Activated naive CD4-positive, alpha-beta T cell treated with anti-CD3 and anti-CD28 coated beads, Interleukin-2, amount 50 U/mL, for 72 hours (primary cell): ENCODE data around the gene PNMA8C. TPM values are rescaled to one million over a fixed set of nuclear protein-coding genes. Genes with fewer than 3 reads are reported as not detected.
"Not testable (repeated sequence)": the region's sequence is repeated elsewhere in the genome, so short reads cannot be mapped to it uniquely, and the experiment has no call there.

Experiments
- ATAC-seq, 2 donors: fragments of 150-1000 bp; cut with Tn5 transposase; 2 replicates each; pipeline ENCODE4 v1.10.0; 2021; ENCODE audit warnings: mild to moderate bottlenecking in 2 of 2, moderate library complexity in 2 of 2
- DNase-seq, 2 donors: peaks; one replicate each; pipeline ENCODE4 v3.0.0; 2021 to 2022; ENCODE audit warnings: low spot score in 2 of 2
- H3K27ac Mint-ChIP-seq, 2 donors: one replicate each; pipeline ENCODE4 v1.8.0; 2022; ENCODE audit warnings: mild to moderate bottlenecking in 2 of 2, mixed read lengths in 2 of 2
- H3K36me3 Mint-ChIP-seq, 2 donors: one replicate each; pipeline ENCODE4 v1.8.0; 2022; ENCODE audit warnings: mixed read lengths in 2 of 2
- H3K9me3 Mint-ChIP-seq, 2 donors: one replicate each; pipeline ENCODE4 v1.8.0; 2022; ENCODE audit warnings: mixed read lengths in 2 of 2
- total RNA-seq, 2 donors: library from RNA; stranded (reverse); gene quantifications; one replicate each; pipeline ENCODE4 v1.2.3, GENCODE V29; 2022

Gene PNMA8C
- total RNA-seq, 2 donors from 2014 or later = not detected

DNA sequence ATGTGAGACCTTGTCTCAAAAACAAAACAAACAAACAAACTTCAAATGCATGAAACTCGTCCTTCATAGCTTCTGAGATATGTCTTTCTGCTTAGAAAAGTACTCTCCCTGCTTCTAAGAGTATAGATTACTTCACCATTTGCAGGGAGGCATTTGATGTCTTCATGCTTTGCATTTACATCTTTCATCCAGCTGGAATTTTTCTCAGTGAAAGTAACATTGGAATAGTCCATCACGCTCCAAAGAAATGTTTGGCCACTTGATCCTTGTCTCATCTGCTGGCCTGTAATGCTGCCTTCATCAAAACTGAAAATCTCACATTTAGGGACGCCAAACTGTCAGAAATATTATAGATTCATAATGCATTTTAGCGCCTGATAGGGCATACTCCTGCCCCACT lies 23.4 kb upstream of the PNMA8C start:
- H3K27ac Mint-ChIP-seq = no peak overlapping the region
- ATAC-seq (no peak), DNase-seq (no peak)
- peaks cover 9% of the 10 kb centered on the region in 2 donors for H3K36me3 Mint-ChIP-seq
- H3K9me3 Mint-ChIP-seq = peaks cover 7% of the 10 kb centered on the region in 2 donors

DNA sequence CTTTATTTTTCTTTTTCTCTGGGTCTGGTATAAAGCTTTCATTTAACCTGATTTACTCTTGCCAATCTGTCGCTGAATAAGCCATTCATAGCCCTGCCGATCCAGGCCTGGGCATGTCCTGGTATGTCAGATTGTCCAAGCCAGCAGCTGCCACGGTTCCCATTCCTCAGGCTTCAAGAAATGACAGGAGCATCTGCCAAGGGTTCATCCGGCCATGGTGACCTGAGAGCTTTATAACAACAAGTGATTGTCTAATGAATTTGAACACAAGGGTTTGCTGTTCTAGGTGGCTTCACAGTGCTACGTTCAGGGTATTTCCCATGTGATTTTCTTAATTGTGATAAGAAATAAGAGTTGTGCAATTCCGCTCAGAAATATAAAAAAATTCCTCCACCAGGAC lies 22.6 kb upstream of the PNMA8C start:
- Mint-ChIP-seq H3K36me3 (peaks cover 9% of the 10 kb centered on the region in 2 donors), H3K27ac (no peak overlapping the region), H3K9me3 (peaks cover 7% of the 10 kb centered on the region in 2 donors)
- DNase-seq (no peak), ATAC-seq (no peak)

- DNase-seq = no peak
- H3K36me3 Mint-ChIP-seq = peaks cover 9% of the 10 kb centered on the region in 2 donors
- ATAC-seq = no peak
- H3K27ac Mint-ChIP-seq = no peak overlapping the region
- peaks cover 7% of the 10 kb centered on the region in 2 donors for H3K9me3 Mint-ChIP-seq
These were observed 22.0 kb upstream of the PNMA8C start for GRCh38 chr19:46450737-46451136.

- H3K9me3 Mint-ChIP-seq = peaks cover 7% of the 10 kb centered on the region in 2 donors
- H3K27ac Mint-ChIP-seq = no peak overlapping the region
- ATAC-seq = no peak
- no peak for DNase-seq
- H3K36me3 Mint-ChIP-seq = peaks cover 9% of the 10 kb centered on the region in 2 donors
These were observed 20.5 kb upstream of the PNMA8C start for GRCh38 chr19:46449228-46449627.

- ATAC-seq (no peak), DNase-seq (no peak)
- H3K36me3 Mint-ChIP-seq = peaks cover 9% of the 10 kb centered on the region in 2 donors
- H3K9me3 Mint-ChIP-seq = peaks cover 7% of the 10 kb centered on the region in 2 donors
- no peak overlapping the region for H3K27ac Mint-ChIP-seq
These were observed 19.9 kb upstream of the PNMA8C start for GRCh38 chr19:46448601-46449000.

- no peak for DNase-seq
- Mint-ChIP-seq H3K27ac (no peak overlapping the region), H3K36me3 (peaks cover 9% of the 10 kb centered on the region in 2 donors), H3K9me3 (peaks cover 7% of the 10 kb centered on the region in 2 donors)
- no peak for ATAC-seq
These were observed 19.1 kb upstream of the PNMA8C start for GRCh38 chr19:46447824-46448223.

DNA sequence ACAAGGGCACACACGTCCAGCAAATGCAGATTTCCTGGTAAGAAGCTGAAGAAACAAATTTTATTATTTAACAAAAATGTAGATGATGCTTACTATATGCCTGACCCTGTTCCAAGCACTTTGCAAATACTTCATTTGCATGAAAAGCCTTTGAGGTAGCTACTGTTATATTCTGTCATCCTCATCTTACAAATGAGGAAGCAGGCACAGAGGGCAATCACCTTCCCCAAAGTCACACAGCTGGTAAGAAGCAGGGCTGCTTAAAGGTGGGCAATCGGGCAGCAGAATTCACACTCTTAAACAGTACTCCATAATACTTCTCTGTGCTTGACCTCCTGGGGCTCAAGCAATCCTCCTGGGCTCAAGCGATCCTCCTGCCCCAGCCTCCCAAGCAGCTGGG lies 18.3 kb upstream of the PNMA8C start:
- peaks cover 9% of the 10 kb centered on the region in 2 donors for H3K36me3 Mint-ChIP-seq
- H3K9me3 Mint-ChIP-seq = peaks cover 7% of the 10 kb centered on the region in 2 donors
- no peak for ATAC-seq

GRCh38 chr19:46446021-46446420 lies 17.3 kb upstream of the PNMA8C start:
- H3K27ac Mint-ChIP-seq = no peak overlapping the region
- H3K9me3 Mint-ChIP-seq = peaks cover 7% of the 10 kb centered on the region in 2 donors
- peaks cover 9% of the 10 kb centered on the region in 2 donors for H3K36me3 Mint-ChIP-seq
- ATAC-seq (no peak), DNase-seq (no peak)

More for the DNA sequence above, 18.3 kb upstream of the PNMA8C start:
- no peak overlapping the region for H3K27ac Mint-ChIP-seq
- no peak for DNase-seq

- ATAC-seq (no peak), DNase-seq (no peak)
- Mint-ChIP-seq H3K36me3 (no peaks in the 10 kb centered on the region), H3K27ac (peak overlapping the region in 1 of 2 donors; percentile 7), H3K9me3 (no peaks in the 10 kb centered on the region)
These were observed 14.2 kb upstream of the PNMA8C start for GRCh38 chr19:46442808-46443450.

DNA sequence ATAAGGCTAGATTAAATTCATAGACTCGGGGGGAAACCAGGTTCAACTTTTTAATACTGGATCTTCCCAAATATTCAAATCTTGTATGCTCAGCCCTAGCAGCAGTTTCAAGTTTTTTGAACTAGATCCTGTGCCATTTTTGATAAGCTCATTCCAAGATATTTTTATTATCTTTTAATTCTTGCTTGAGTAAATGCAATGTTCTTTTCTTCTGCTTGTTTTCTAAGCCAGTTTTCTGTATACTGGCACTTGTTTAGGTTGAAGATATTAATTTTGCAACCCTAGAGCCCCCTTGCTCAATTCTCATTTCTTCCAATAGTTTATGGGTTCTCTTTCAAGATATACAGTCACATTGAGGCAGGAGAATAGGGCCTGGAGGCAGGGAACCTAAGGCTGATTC lies 13.1 kb upstream of the PNMA8C start:
- Mint-ChIP-seq H3K27ac (no peak overlapping the region), H3K9me3 (no peaks in the 10 kb centered on the region)
- no peak for ATAC-seq

GRCh38 chr19:46435689-46436088 lies 7.0 kb upstream of the PNMA8C start:
- not testable (repeated sequence) for DNase-seq, H3K9me3 Mint-ChIP-seq, ATAC-seq, H3K36me3 Mint-ChIP-seq, H3K27ac Mint-ChIP-seq

More for the DNA sequence above, 13.1 kb upstream of the PNMA8C start:
- no peaks in the 10 kb centered on the region for H3K36me3 Mint-ChIP-seq
- no peak for DNase-seq

- DNase-seq = no peak
- no peaks in the 10 kb centered on the region for H3K36me3 Mint-ChIP-seq
- H3K27ac Mint-ChIP-seq = no peak overlapping the region
- H3K9me3 Mint-ChIP-seq = no peaks in the 10 kb centered on the region
- no peak for ATAC-seq
These were observed 6.3 kb upstream of the PNMA8C start for GRCh38 chr19:46435009-46435408.

DNA sequence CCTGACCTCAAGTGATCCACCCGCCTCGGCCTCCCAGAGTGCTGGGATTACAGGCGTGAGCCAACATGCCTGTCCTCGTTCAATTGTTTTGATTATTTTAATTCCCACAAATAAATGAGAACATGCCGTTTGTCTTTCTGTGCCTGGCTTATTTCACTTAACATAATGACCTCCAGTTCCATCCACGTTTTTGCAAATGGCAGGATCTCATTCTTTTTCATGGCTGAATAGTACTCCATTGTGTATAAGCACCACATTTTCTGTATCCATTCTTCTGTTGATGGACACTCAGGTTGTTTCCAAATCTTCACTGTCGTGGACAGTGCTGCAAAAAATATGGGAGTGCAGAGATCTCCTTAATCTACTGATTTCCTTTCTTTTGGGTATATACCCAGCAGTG lies 4.7 kb upstream of the PNMA8C start:
- H3K9me3 Mint-ChIP-seq, ATAC-seq, H3K27ac Mint-ChIP-seq, H3K36me3 Mint-ChIP-seq, DNase-seq: not testable (repeated sequence)

DNA sequence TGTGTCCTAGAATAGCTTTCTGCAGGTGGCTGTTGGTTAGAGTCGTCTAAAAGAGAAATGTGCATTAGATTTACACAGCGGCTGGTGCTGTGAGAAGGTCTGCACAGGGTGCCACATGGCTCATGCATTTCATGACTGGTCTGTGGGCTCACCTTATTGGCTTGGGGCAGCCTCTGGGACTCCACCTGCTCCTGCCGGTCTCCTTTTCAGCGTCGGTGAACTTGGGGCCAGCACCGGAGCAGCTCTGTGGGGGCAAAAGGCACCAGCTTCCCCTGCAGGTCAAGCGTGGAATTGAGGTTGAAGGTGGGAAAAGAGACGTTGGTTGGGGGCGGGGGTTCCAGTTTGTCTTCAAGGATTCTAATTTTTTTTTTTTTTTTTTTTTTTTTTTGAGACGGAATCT lies 3.1 kb upstream of the PNMA8C start:
- no peak for DNase-seq
- Mint-ChIP-seq H3K36me3 (no peaks in the 10 kb centered on the region), H3K27ac (no peak overlapping the region), H3K9me3 (no peaks in the 10 kb centered on the region)
- ATAC-seq = no peak

DNA sequence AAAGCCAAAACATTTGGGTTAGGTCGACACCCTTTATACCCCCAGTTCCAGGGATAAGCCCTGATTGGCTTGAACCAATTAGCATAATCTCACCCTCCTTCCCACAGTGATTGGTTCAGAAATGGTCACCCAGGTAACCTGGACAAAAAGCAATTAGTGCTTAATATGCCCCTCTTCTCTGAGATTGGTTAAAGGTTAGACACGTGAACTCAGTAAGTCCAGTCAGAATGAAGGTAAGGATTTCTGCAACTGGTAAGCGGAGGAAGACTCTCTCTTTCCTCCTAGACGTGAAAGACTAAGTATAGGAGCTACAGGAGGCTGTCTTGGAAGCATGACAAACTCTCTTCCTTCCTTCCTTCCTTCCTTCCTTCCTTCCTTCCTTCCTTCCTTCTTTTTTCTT lies 1.3 kb upstream of the PNMA8C start:
- Mint-ChIP-seq H3K9me3 (no peaks in the 10 kb centered on the region), H3K27ac (no peak overlapping the region), H3K36me3 (no peaks in the 10 kb centered on the region)
- DNase-seq (no peak), ATAC-seq (no peak)

DNA sequence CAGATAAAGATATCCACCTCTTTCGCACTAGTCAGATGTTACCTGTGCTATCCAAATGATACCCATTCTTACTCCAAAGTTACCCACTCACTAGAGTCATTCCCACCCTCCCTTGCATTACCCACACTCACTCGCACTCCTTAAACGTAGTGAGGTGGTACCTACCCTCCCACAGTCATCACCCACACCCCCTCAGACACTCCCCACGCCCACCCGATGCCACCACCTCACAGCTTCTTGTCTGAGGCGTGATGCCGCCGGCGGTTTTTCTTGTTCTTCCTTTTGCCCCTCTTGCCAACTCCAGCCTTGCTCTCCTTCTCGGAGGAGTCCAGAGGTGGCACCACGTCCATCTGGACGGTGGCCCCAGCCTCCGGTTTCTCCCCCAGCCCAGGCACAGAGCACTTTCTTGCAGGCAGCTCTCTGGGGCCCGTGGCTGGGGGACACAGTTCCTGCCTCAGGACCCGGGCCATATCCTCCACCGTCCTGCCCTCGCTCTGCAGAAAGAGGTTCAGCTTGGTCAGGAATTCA lies 1.2 kb downstream of the PNMA8C start:
- Mint-ChIP-seq H3K36me3 (no peaks in the 10 kb centered on the region), H3K9me3 (no peaks in the 10 kb centered on the region), H3K27ac (no peak overlapping the region)
- DNase-seq = no peak
- peak; percentile 8 to 23 for ATAC-seq

- no peaks in the 10 kb centered on the region for H3K36me3 Mint-ChIP-seq
- ATAC-seq = peak; percentile 86
- H3K9me3 Mint-ChIP-seq = no peaks in the 10 kb centered on the region
- H3K27ac Mint-ChIP-seq = no peak overlapping the region
- DNase-seq = peak in 1 of 2 donors; percentile 42
These were observed 2.1 kb downstream of the PNMA8C start for GRCh38 chr19:46426506-46427162.

DNA sequence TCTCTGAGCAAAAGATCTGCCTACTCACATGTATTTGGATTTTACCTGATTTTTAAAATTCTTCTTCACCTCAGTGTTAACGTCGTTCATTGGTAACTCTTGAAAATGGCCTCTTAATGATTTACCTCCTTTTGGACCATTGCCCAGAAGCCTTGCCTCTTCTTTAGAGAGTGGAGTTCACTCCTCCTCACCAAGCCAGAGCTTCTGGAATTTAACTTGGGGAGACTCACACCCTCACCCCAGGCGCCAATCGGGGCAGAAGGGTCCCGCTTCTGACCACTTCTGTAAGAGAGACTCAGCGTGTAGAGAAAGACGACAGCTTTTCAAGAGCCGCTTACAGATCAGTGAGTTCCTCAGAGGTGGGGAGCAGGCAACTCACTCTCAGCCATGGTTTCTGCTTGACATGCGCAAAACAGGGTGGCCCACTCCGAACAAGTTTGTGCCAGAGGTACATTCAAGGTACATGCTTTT lies 2.7 kb downstream of the PNMA8C start:
- Mint-ChIP-seq H3K36me3 (no peaks in the 10 kb centered on the region), H3K9me3 (no peaks in the 10 kb centered on the region), H3K27ac (no peak overlapping the region)
- ATAC-seq = no peak
- no peak for DNase-seq
